ENCODE data around the gene PCDHGA9. TPM values are rescaled to one million over a fixed set of nuclear protein-coding genes. Genes with fewer than 3 reads are reported as not detected.

PCDHGA9 gene
- total and polyA plus RNA-seq, 2 of the 8 experiments (the other 6 are each of a cell fraction or from before 2014, with no cell fraction given) = 0.79 to 1.1 TPM

GRCh38 chr5:141439411-141440141 is 37.0 kb downstream of the PCDHGA9 start:
- H2BK20ac ChIP-seq (ENCODE audit: low read length) = no peak overlapping the region
- no peak overlapping the region for H3K18ac ChIP-seq (ENCODE audit: extremely low read depth, low read length)
- FAIRE-seq (no peak), DNase-seq (ENCODE audit: low read depth in 1 of 2, low spot score in 2 of 2) (no peak)
- TF ChIP-seq RAD21 (IDR thresholded peaks at IDR 0.05 in 1 of 2, conservative IDR thresholded peaks at IDR 0.05 in 1 of 2; ENCODE audit: low read depth in 2 of 2, low read length in 2 of 2) (peak in 1 of 2 experiments; percentile 33; a peak in 2 of 4 replicates), ZNF274 (IDR thresholded peaks at IDR 0.05; ENCODE audit: borderline replicate concordance, extremely low read depth, low read length) (no peak), CTBP2 (IDR thresholded peaks at IDR 0.05; ENCODE audit: borderline replicate concordance, insufficient read depth, insufficient read length, low read length) (no peak)
- TF ChIP-seq, protein P1, sequence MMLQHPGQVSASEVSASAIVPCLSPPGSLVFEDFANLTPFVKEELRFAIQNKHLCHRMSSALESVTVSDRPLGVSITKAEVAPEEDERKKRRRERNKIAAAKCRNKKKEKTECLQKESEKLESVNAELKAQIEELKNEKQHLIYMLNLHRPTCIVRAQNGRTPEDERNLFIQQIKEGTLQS (IDR thresholded peaks at IDR 0.05; ENCODE audit: insufficient read depth, low read depth, low read length) = no peak
- peaks cover 2 to 6% of the 10 kb centered on the region in 2 experiments; a peak in 1 of 4 replicates for H3K9me3 ChIP-seq (ENCODE audit: insufficient read depth in 2 of 2, low read depth in 1 of 2, low read length in 1 of 2)
- no peak overlapping the region for H3K4me3 ChIP-seq (ENCODE audit: extremely low read depth in 1 of 4, insufficient read depth in 2 of 4, low read depth in 3 of 4, low read length in 4 of 4)
- ChIA-PET CTCF (ENCODE audit: partially characterized antibody) (interaction anchor here (0.6 to 4.9 kb wide), 27 partner anchors 9 to 226 kb away, joined by 3 to 22 read pairs (median 4); partner anchors contain the start of genes PCDHB13, PCDHGA10, PCDHGA11 and PCDHGA12), POLR2A (ENCODE audit: partially characterized antibody) (interaction anchor here (0.9 to 1.0 kb wide), 2 partner anchors 70 to 195 kb away, joined by 3 to 6 read pairs; partner anchors contain the start of gene PCDHB15)
- H3K4me2 ChIP-seq (ENCODE audit: insufficient read depth in 1 of 2, low read depth in 2 of 2, low read length in 2 of 2) = no peak overlapping the region
- no peak overlapping the region for H2BK15ac ChIP-seq (ENCODE audit: low read length)
- H3K23ac ChIP-seq (ENCODE audit: insufficient read length) = no peak overlapping the region
- no peak overlapping the region for H3K27ac ChIP-seq (ENCODE audit: low read depth, low read length)
- H3K4me1 ChIP-seq (replicated peaks in 1 of 4; ENCODE audit: control insufficient read depth in 3 of 4, insufficient read depth in 4 of 4, low read length in 3 of 4) = no peaks in the 10 kb centered on the region
- peaks cover 0 to 2% of the 10 kb centered on the region in 2 experiments for H4K20me1 ChIP-seq (replicated peaks in 1 of 2; ENCODE audit: control insufficient read depth in 1 of 2, insufficient read depth in 2 of 2, low read length in 2 of 2)
- no peak overlapping the region for H3K4ac ChIP-seq (replicated peaks; ENCODE audit: insufficient read length, low read depth, low read length)
- H3K36me3 ChIP-seq (ENCODE audit: control insufficient read depth in 2 of 4, insufficient read depth in 4 of 4, low read length in 3 of 4) = no peaks in the 10 kb centered on the region
- no peak overlapping the region for H3K9ac ChIP-seq (replicated peaks in 1 of 4; ENCODE audit: extremely low read depth in 1 of 4, low read depth in 3 of 4, low read length in 3 of 4)
- H3K79me1 ChIP-seq (ENCODE audit: low read depth, low read length) = no peaks in the 10 kb centered on the region
- no peak overlapping the region for H2BK5ac ChIP-seq (ENCODE audit: low read depth, low read length)
- H3K23me2 ChIP-seq (ENCODE audit: low read depth, low read length) = no peaks in the 10 kb centered on the region
- no peak overlapping the region for H2BK12ac ChIP-seq (ENCODE audit: low read depth, low read length)
- no peak overlapping the region for H4K8ac ChIP-seq (ENCODE audit: extremely low read depth, insufficient read depth, low read length)
- no peak overlapping the region for H3K56ac ChIP-seq (replicated peaks; ENCODE audit: insufficient read length, low read depth, low read length)
- H3K27me3 ChIP-seq (replicated peaks in 1 of 4; ENCODE audit: control insufficient read depth in 3 of 4, extremely low read depth in 1 of 4, insufficient read depth in 3 of 4, low read length in 3 of 4) = no peaks in the 10 kb centered on the region
- H2BK120ac ChIP-seq (replicated peaks; ENCODE audit: low read depth, low read length) = no peak overlapping the region
- no peak overlapping the region for H4K91ac ChIP-seq (replicated peaks; ENCODE audit: insufficient read length, low read length)
- H2AFZ ChIP-seq (ENCODE audit: low read length) = no peak overlapping the region
- 81% methylated on average over 10 of the region's 10 CpGs; no CpG with 5 or more reads in 1 of the 2 experiments for WGBS, 2 experiments (ENCODE audit: extremely low coverage in 1 of 2, insufficient coverage in 1 of 2, insufficient read length in 1 of 2, insufficient replicate concordance in 2 of 2, low coverage in 1 of 2, low lambda C conversion rate in 2 of 2, missing lambda C conversion rate in 1 of 2)
- no peak overlapping the region for H2AK5ac ChIP-seq (ENCODE audit: low read depth, low read length)
- H3K14ac ChIP-seq (ENCODE audit: insufficient read length) = no peak overlapping the region
- H3K79me2 ChIP-seq (ENCODE audit: control insufficient read depth in 1 of 2, insufficient read depth in 2 of 2, low read length in 2 of 2) = no peaks in the 10 kb centered on the region
- H4K5ac ChIP-seq (ENCODE audit: insufficient read length, low read depth, low read length) = no peak overlapping the region

Data from H1 (cell line).